HCT116 (cell line): ENCODE results near the gene ZNF532. TPM values are rescaled to one million over a fixed set of nuclear protein-coding genes. Genes with fewer than 3 reads are reported as not detected.

Experiments used
- ATAC-seq: fragments of 200-7000 bp; cut with Tn5 transposase; 2 replicates; pipeline ENCODE4 v1.9.1; 2020; ENCODE audit warnings: mild to moderate bottlenecking, moderate library complexity
- BruUV-seq: library from RNA; stranded (reverse); fragments of 400-500 nt; replicated peaks from 2 replicates; lab custom pipeline; 2021; lab: Mats Ljungman, UMichigan
- CTCF ChIA-PET: fragments of 300-600 bp; sonication (Branson Sonifier 250); formaldehyde crosslinking; loops from one replicate; lab custom pipeline; 2021; ENCODE audit warnings: antibody characterized with exemption; lab: Charles Lee
- POLR2A ChIA-PET: fragments of 300-600, 350-600 bp; sonication (Branson Sonifier 250); formaldehyde crosslinking; loops from one replicate; lab custom pipeline; 2021; ENCODE audit warnings: antibody characterized with exemption; lab: Charles Lee
- RAD21 ChIA-PET, 2 experiments: fragments of 300-600 bp; sonication (Branson Sonifier 250); formaldehyde crosslinking; loops; one replicate each; lab custom pipeline; 2023; ENCODE audit warnings: low total read pairs in 2 of 2; ENCODE audit not compliant: uncharacterized antibody in 2 of 2, unreplicated experiment in 2 of 2, low non-redundant PET in 1 of 2; lab: Charles Lee
- DNase-seq: peaks from one replicate; pipeline ENCODE4 v3.0.0-alpha.2; 2010; ENCODE audit warnings: low read depth, low spot score
- H2AFZ ChIP-seq: fragments of 200-600 bp; shearing (Covaris generic), sonication (generic); 2 replicates; pipeline ENCODE4 v1.6.1; 2017; ENCODE audit warnings: low read depth, mixed run types, mixed read lengths, antibody characterized with exemption, low read length; ENCODE audit not compliant: poor library complexity, severe bottlenecking
- H3K27ac ChIP-seq: 2 replicates; pipeline ENCODE4 v1.5.1; 2012; ENCODE audit warnings: low read depth, low read length
- H3K27me3 ChIP-seq: fragments of 200-600 bp; sonication (generic); 2 replicates; pipeline ENCODE4 v1.6.1; 2016; ENCODE audit warnings: mixed run types, low read length, mixed read lengths; ENCODE audit not compliant: insufficient read depth
- H3K36me3 ChIP-seq, 2 experiments: fragments of 200-500 bp in 1 of 2; fragments of 200-600 bp in 1 of 2; sonication (Bioruptor generic) in 1 of 2; sonication (generic) in 1 of 2; 2 replicates each; pipeline versions ENCODE4 v1.5.1 to v1.6.1; 2014 to 2016; ENCODE audit warnings: low read length in 2 of 2, inconsistent platforms in 1 of 2, mixed read lengths in 1 of 2, mixed run types in 1 of 2; ENCODE audit not compliant: insufficient read depth in 2 of 2, control insufficient read depth in 1 of 2
- H3K4me1 ChIP-seq, 2 experiments: fragments of 200-600 bp in 1 of 2; sonication (generic) in 1 of 2; 2 replicates each; pipeline versions ENCODE4 v1.5.1 to v1.6.1; 2012 to 2017; ENCODE audit warnings: low read length in 2 of 2, inconsistent platforms in 1 of 2, mild to moderate bottlenecking in 1 of 2, mixed read lengths in 1 of 2, mixed run types in 1 of 2, moderate library complexity in 1 of 2; ENCODE audit not compliant: insufficient read depth in 2 of 2, control insufficient read depth in 1 of 2
- H3K4me2 ChIP-seq: fragments of 200-600 bp; sonication (generic); 2 replicates; pipeline ENCODE4 v1.6.1; 2017; ENCODE audit warnings: mixed run types, low read length, mixed read lengths
- H3K4me3 ChIP-seq, 2 experiments: fragments of 200-600 bp in 1 of 2; sonication (generic) in 1 of 2; replicated peaks in 1 of 2; 2 replicates each; pipeline ENCODE4 v1.5.1; 2011 to 2016; ENCODE audit warnings: low read length in 2 of 2, control low read depth in 1 of 2, low read depth in 1 of 2, mild to moderate bottlenecking in 1 of 2, mixed read lengths in 1 of 2, mixed run types in 1 of 2
- H3K79me2 ChIP-seq: fragments of 200-600 bp; sonication (generic); 2 replicates; pipeline ENCODE4 v1.6.1; 2017; ENCODE audit warnings: mild to moderate bottlenecking, mixed run types, low read length, moderate library complexity, mixed read lengths; ENCODE audit not compliant: insufficient read depth
- H3K9ac ChIP-seq: fragments of 200-600 bp; sonication (generic); 2 replicates; pipeline ENCODE4 v1.6.1; 2016; ENCODE audit warnings: low read length, mixed read lengths
- H3K9me2 ChIP-seq: fragments of 200-600 bp; sonication (generic), shearing (Covaris generic); 2 replicates; pipeline ENCODE4 v1.6.1; 2017; ENCODE audit warnings: mixed run types, mild to moderate bottlenecking, moderate library complexity; ENCODE audit not compliant: insufficient read depth
- H3K9me3 ChIP-seq, 2 experiments: fragments of 200-500 bp in 1 of 2; fragments of 200-600 bp in 1 of 2; sonication (Bioruptor generic) in 1 of 2; sonication (generic) in 1 of 2; 2 replicates each; pipeline ENCODE4 v1.6.1; 2014 to 2017; ENCODE audit warnings: low read length in 2 of 2, mixed read lengths in 2 of 2, inconsistent platforms in 1 of 2, low read depth in 1 of 2, mild to moderate bottlenecking in 1 of 2, mixed run types in 1 of 2, moderate library complexity in 1 of 2; ENCODE audit not compliant: control insufficient read depth in 1 of 2, insufficient read depth in 1 of 2
- H4K20me1 ChIP-seq: fragments of 200-600 bp; sonication (generic), shearing (Covaris generic); 2 replicates; pipeline ENCODE4 v1.6.1; 2017; ENCODE audit warnings: mixed run types, mild to moderate bottlenecking, moderate library complexity; ENCODE audit not compliant: insufficient read depth
- ATF3 ChIP-seq: IDR thresholded peaks from 2 replicates; pipeline ENCODE4 v1.6.1; 2012
- CBX3 ChIP-seq: IDR thresholded peaks from 2 replicates; pipeline ENCODE4 v1.6.1; 2012; ENCODE audit warnings: low read depth
- EZH2 ChIP-seq: fragments of 200-600 bp; sonication (generic); IDR thresholded peaks from 2 replicates; pipeline ENCODE4 v1.6.1; 2017; ENCODE audit warnings: antibody characterized with exemption, mixed run types
- FOSL1 ChIP-seq: IDR thresholded peaks from 2 replicates; pipeline ENCODE4 v1.6.1; 2012; ENCODE audit warnings: low read depth
- POLR2A ChIP-seq: IDR thresholded peaks from 2 replicates; pipeline ENCODE4 v1.7.0; 2011; ENCODE audit warnings: borderline replicate concordance; ENCODE audit not compliant: insufficient read depth, insufficient read length; ENCODE audit errors: extremely low read depth
- RAD21 ChIP-seq: IDR thresholded peaks from 2 replicates; pipeline ENCODE4 v1.6.1; 2012; ENCODE audit warnings: low read depth, mild to moderate bottlenecking
- YY1 ChIP-seq: IDR thresholded peaks from 2 replicates; pipeline ENCODE4 v1.6.1; 2011; ENCODE audit warnings: low read length, low read depth, moderate library complexity, mild to moderate bottlenecking; ENCODE audit not compliant: insufficient replicate concordance; ENCODE audit errors: extremely low read depth
- ZBTB33 ChIP-seq: IDR thresholded peaks from 2 replicates; pipeline ENCODE4 v1.6.1; 2011; ENCODE audit warnings: mild to moderate bottlenecking, low read length, moderate library complexity; ENCODE audit not compliant: insufficient replicate concordance; ENCODE audit errors: extremely low read depth
- ZFX ChIP-seq: fragments of 450-650 bp; IDR thresholded peaks from 2 replicates; pipeline ENCODE4 v1.6.1; 2017
- ZNF274 ChIP-seq: fragments of 200-500 bp; sonication (Bioruptor generic); IDR thresholded peaks from 2 replicates; pipeline ENCODE4 v1.6.1; 2014; ENCODE audit warnings: mild to moderate bottlenecking, low read depth, low read length, inconsistent platforms
- intact Hi-C: fragments of 100-400 bp; cut with micrococcal nuclease; formaldehyde crosslinking; loops from 2 replicates; pipeline ENCODE4 v1.10.0; 2022
- total RNA-seq: library from RNA; stranded (reverse); gene quantifications from one replicate; pipeline ENCODE4 v1.2.1, GENCODE V29; 2021; ENCODE audit not compliant: unreplicated experiment

The ZNF532 gene
- total RNA-seq, 1 experiment from 2014 or later = 11.6 TPM

DNA sequence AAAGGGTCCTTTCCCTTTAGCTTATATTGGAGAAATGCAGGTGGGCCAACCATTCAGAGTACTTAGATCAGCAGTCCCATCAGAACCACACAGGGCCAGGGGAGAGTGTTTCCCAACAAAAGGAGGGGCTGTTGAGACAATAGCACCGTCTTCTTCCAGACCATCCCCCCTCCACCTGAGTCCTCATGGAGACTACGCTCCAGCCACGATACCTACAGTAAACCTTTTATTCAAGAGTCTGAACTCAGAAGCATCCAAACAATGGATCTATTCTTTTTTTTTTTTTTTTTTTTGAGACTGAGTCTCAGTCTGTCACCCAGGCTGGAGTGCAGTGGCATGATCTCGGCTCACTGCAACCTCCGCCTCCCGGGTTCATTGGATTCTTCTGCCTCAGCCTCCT, 25.7 kb upstream of the ZNF532 start:
- H3K27me3 ChIP-seq = no peaks in the 10 kb centered on the region
- RAD21 ChIA-PET = no interaction called here
- ATAC-seq = no peak
- H3K9me2 ChIP-seq = no peaks in the 10 kb centered on the region
- no peaks in the 10 kb centered on the region for H3K4me1 ChIP-seq
- no TSS peak for BruUV-seq
- CTCF ChIA-PET = no interaction called here
- no peaks in the 10 kb centered on the region for H3K79me2 ChIP-seq
- no peaks in the 10 kb centered on the region for H4K20me1 ChIP-seq
- POLR2A ChIA-PET = no interaction called here
- H2AFZ ChIP-seq = no peak overlapping the region
- intact Hi-C loops = no loop called here
- H3K4me3 ChIP-seq = no peak overlapping the region
- no peak overlapping the region for H3K4me2 ChIP-seq
- no peak overlapping the region for H3K9ac ChIP-seq
- no peak for DNase-seq
- TF ChIP-seq ZNF274 (no peak), ATF3 (no peak), YY1 (no peak), CBX3 (no peak), ZFX (no peak), POLR2A (no peak), FOSL1 (no peak), EZH2 (no peak), RAD21 (no peak), ZBTB33 (no peak)
- TF ChIP-seq, all 23 proteins: peak for 0
- Histone ChIP-seq H3K27ac (no peak overlapping the region), H3K36me3 (no peaks in the 10 kb centered on the region), H3K9me3 (no peaks in the 10 kb centered on the region)
